Tibial nerve (tissue), 4 donors: ENCODE measurements around the gene USE1. TPM values are rescaled to one million over a fixed set of nuclear protein-coding genes. Genes with fewer than 3 reads are reported as not detected.

Source experiments
- DNase-seq, 2 donors: peaks; one replicate each; pipeline ENCODE4 v3.0.0-alpha.2; 2019; ENCODE audit warnings: low spot score in 2 of 2
- H3K27ac ChIP-seq, 4 donors: fragments of 200-600 bp; sonication (generic) in 3 of 4; one replicate each; pipeline ENCODE4 v1.5.1; 2017 to 2019; ENCODE audit warnings: mild to moderate bottlenecking in 1 of 4
- H3K27me3 ChIP-seq, 2 donors: fragments of 200-600 bp; sonication (generic) in 1 of 2; one replicate each; pipeline versions ENCODE4 v1.5.1 to v1.6.0; 2017 to 2019
- H3K36me3 ChIP-seq, 3 donors: fragments of 200-600 bp; sonication (generic); one replicate each; pipeline ENCODE4 v1.5.1; 2018 to 2019
- H3K4me1 ChIP-seq, 4 donors: fragments of 200-600 bp; sonication (generic) in 3 of 4; one replicate each; pipeline ENCODE4 v1.5.1; 2017 to 2019
- H3K4me3 ChIP-seq, 4 donors: fragments of 200-600 bp; sonication (generic) in 3 of 4; one replicate each; pipeline ENCODE4 v1.5.1; 2017 to 2019; ENCODE audit warnings: mild to moderate bottlenecking in 1 of 4, moderate library complexity in 1 of 4
- H3K9me3 ChIP-seq, 4 donors: fragments of 200-600 bp; sonication (generic) in 3 of 4; one replicate each; pipeline ENCODE4 v1.5.1; 2017 to 2019
- EP300 ChIP-seq, 2 donors: sonication (generic); formaldehyde crosslinking; IDR thresholded peaks; one replicate each; pipeline ENCODE4 v1.6.1; 2017; ENCODE audit warnings: antibody characterized with exemption in 2 of 2, mild to moderate bottlenecking in 1 of 2
- POLR2A ChIP-seq, 2 donors: fragments of 450-650 bp; IDR thresholded peaks; one replicate each; pipeline ENCODE4 v1.6.1; 2017; ENCODE audit warnings: antibody characterized with exemption in 2 of 2, mild to moderate bottlenecking in 2 of 2, moderate library complexity in 2 of 2
- WGBS, 2 donors: methylation state at CpG; one replicate each; pipeline ENCODE4 v1.1.5; 2018; 5-methylcytosine and 5-hydroxymethylcytosine counted together
- total RNA-seq, 4 donors: library from RNA; depleted of rRNA; stranded (reverse); fragments of >200 nt; gene quantifications; one replicate each; pipeline ENCODE4 v1.1.0, GENCODE V29; 2016
- TF ChIP-seq, protein P1 (sequence below), 5 experiments: fragments of 200-600 bp in 3 of 5; fragments of 450-650 bp in 2 of 5; sonication (generic) in 3 of 5; IDR thresholded peaks; one replicate each; pipeline ENCODE4 v1.5.1; 2016 to 2019; ENCODE audit warnings: antibody characterized with exemption in 5 of 5, mild to moderate bottlenecking in 3 of 5, moderate library complexity in 2 of 5

The USE1 gene
- total RNA-seq, 4 donors from 2014 or later: 17.4 to 50.0 (median 28.0) TPM

- no peaks in the 10 kb centered on the region for H3K4me1 ChIP-seq
- DNase-seq: no peak
- H3K27ac ChIP-seq: no peak overlapping the region
- WGBS, 2 donors: 95% methylated on average over 7 of the region's 7 CpGs
- H3K9me3 ChIP-seq: no peaks in the 10 kb centered on the region
- H3K27me3 ChIP-seq: no peaks in the 10 kb centered on the region
- H3K4me3 ChIP-seq: no peak overlapping the region
- TF ChIP-seq POLR2A (IDR thresholded peaks at IDR 0.05): no peak
- TF ChIP-seq, protein P1, sequence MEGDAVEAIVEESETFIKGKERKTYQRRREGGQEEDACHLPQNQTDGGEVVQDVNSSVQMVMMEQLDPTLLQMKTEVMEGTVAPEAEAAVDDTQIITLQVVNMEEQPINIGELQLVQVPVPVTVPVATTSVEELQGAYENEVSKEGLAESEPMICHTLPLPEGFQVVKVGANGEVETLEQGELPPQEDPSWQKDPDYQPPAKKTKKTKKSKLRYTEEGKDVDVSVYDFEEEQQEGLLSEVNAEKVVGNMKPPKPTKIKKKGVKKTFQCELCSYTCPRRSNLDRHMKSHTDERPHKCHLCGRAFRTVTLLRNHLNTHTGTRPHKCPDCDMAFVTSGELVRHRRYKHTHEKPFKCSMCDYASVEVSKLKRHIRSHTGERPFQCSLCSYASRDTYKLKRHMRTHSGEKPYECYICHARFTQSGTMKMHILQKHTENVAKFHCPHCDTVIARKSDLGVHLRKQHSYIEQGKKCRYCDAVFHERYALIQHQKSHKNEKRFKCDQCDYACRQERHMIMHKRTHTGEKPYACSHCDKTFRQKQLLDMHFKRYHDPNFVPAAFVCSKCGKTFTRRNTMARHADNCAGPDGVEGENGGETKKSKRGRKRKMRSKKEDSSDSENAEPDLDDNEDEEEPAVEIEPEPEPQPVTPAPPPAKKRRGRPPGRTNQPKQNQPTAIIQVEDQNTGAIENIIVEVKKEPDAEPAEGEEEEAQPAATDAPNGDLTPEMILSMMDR (IDR thresholded peaks at IDR 0.05): no peak
- no peak for TF ChIP-seq EP300 (IDR thresholded peaks at IDR 0.05)
- H3K36me3 ChIP-seq: peaks cover 0 to 100% (median 44%) of the 10 kb centered on the region in 3 donors
Measured at GRCh38 chr19:17196610-17197009, 18.5 kb upstream of the USE1 start.

GRCh38 chr19:17197666-17198065 is 17.5 kb upstream of the USE1 start:
- Histone ChIP-seq H3K4me3 (no peak overlapping the region), H3K4me1 (no peaks in the 10 kb centered on the region), H3K9me3 (no peaks in the 10 kb centered on the region), H3K27ac (no peak overlapping the region), H3K36me3 (peaks cover 0 to 100% (median 37%) of the 10 kb centered on the region in 3 donors), H3K27me3 (no peaks in the 10 kb centered on the region)
- no peak for DNase-seq
- WGBS, 2 donors: 94 to 95% methylated on average over 16 of the region's 16 CpGs
- TF ChIP-seq, protein P1 (IDR thresholded peaks at IDR 0.05): no peak
- no peak for TF ChIP-seq POLR2A (IDR thresholded peaks at IDR 0.05)
- TF ChIP-seq EP300 (IDR thresholded peaks at IDR 0.05): no peak

GRCh38 chr19:17200408-17201079 is 14.6 kb upstream of the USE1 start:
- no peaks in the 10 kb centered on the region for H3K4me1 ChIP-seq
- no peak overlapping the region for H3K27ac ChIP-seq
- peaks cover 0 to 100% (median 11%) of the 10 kb centered on the region in 3 donors for H3K36me3 ChIP-seq
- no peaks in the 10 kb centered on the region for H3K9me3 ChIP-seq
- 79 to 88% methylated on average over 16 of the region's 16 CpGs for WGBS, 2 donors
- H3K27me3 ChIP-seq: no peaks in the 10 kb centered on the region
- DNase-seq: no peak
- TF ChIP-seq, protein P1 (IDR thresholded peaks at IDR 0.05): no peak
- TF ChIP-seq EP300 (IDR thresholded peaks at IDR 0.05) (no peak), POLR2A (IDR thresholded peaks at IDR 0.05) (no peak)
- no peak overlapping the region for H3K4me3 ChIP-seq

GRCh38 chr19:17202249-17202648 is 12.9 kb upstream of the USE1 start:
- DNase-seq: no peak
- TF ChIP-seq EP300 (IDR thresholded peaks at IDR 0.05) (no peak), POLR2A (IDR thresholded peaks at IDR 0.05) (no peak)
- TF ChIP-seq, protein P1 (IDR thresholded peaks at IDR 0.05): no peak
- Histone ChIP-seq H3K27me3 (no peaks in the 10 kb centered on the region), H3K27ac (no peak overlapping the region), H3K4me3 (no peak overlapping the region), H3K9me3 (no peaks in the 10 kb centered on the region), H3K36me3 (peaks cover 0 to 100% (median 11%) of the 10 kb centered on the region in 3 donors), H3K4me1 (no peaks in the 10 kb centered on the region)
- 83 to 87% methylated on average over 9 of the region's 9 CpGs for WGBS, 2 donors

DNA sequence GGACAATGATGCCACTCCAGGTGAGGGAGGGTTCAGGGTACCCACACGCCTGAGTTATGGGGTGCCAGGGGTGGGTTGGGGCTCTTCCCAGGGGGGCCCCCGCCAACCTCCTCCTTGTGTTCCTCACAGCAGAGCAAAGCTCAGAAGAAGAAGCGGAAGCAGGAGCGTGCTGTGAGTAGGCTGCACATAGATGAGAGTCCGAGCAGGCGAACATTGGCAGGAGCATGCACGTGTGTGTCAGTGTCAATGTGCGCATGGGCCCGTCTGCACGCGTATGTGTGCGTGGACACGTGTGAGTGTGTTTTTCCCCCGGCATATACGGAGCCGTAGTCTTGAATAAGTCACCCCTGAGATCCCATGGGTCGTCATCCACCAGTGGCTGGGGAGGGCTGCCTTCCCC is 12.4 kb upstream of the USE1 start:
- Histone ChIP-seq H3K27ac (no peak overlapping the region), H3K4me3 (no peak overlapping the region), H3K9me3 (no peaks in the 10 kb centered on the region), H3K4me1 (no peaks in the 10 kb centered on the region), H3K36me3 (peaks cover 0 to 100% (median 15%) of the 10 kb centered on the region in 3 donors), H3K27me3 (no peaks in the 10 kb centered on the region)
- WGBS, 2 donors: 86 to 91% methylated on average over 16 to 17 of the region's 17 CpGs
- TF ChIP-seq POLR2A (IDR thresholded peaks at IDR 0.05) (no peak), EP300 (IDR thresholded peaks at IDR 0.05) (no peak)
- TF ChIP-seq, protein P1 (IDR thresholded peaks at IDR 0.05): no peak
- DNase-seq: no peak
